A172 (cell line): Measurements from ENCODE around the gene GDF10. TPM values are rescaled to one million over a fixed set of nuclear protein-coding genes. Genes with fewer than 3 reads are reported as not detected.

ENCODE experiments used
- DNase-seq: peaks from one replicate; pipeline ENCODE4 v3.0.0-alpha.2; 2015; ENCODE audit warnings: low spot score
- total RNA-seq: library from RNA; depleted of rRNA; stranded (reverse); fragments of >200 nt; shearing (Covaris generic); gene quantifications from 2 replicates; pipeline ENCODE4 v1.2.3, GENCODE V29; 2014

GDF10 gene
- total RNA-seq, 1 experiment from 2014 or later: not detected

DNA sequence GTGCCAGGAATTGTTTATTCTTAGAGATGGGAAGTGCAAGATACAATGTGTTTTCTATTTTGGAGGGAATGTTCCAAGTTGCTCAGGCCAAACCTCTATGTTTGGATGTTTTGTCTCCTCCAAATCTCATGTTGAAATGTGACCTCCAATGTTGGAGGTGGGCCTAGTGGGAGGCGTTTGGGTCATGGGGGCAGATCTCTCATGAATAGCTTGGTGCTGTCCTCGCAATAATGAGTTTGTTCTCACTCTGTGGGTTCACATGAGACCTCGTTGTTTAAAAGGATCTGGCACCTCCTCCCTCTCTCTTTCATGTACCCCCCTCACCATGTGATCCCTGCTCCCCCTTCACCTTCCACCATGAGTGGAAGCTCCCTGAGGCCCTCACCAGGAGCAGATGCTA, 8.3 kb upstream of the GDF10 start:
- no peak for DNase-seq

- DNase-seq: no peak
These were observed 5.9 kb upstream of the GDF10 start for GRCh38 chr10:47294057-47294456.

DNA sequence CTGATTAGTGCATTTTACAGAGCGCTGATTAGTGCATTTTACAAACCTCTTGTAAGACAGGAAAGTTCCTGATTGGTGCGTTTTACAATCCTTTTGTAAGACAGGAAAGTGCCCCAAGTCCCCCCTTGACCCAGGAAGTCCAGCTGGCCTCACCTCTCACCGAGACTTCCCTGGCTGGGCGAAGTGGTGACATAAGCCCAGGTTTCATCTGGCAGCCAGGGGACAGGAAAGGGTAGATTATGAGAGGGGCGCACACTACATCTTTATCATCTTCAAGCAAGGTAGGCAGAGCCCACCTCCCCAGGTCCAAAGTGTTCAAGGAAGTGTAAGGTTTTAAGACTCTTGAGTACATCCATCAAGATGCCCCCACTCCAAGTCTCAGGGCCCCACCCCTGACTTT, 5.5 kb upstream of the GDF10 start:
- no peak for DNase-seq

- DNase-seq: no peak
These were observed 4.6 kb upstream of the GDF10 start for GRCh38 chr10:47295411-47295810.

DNA sequence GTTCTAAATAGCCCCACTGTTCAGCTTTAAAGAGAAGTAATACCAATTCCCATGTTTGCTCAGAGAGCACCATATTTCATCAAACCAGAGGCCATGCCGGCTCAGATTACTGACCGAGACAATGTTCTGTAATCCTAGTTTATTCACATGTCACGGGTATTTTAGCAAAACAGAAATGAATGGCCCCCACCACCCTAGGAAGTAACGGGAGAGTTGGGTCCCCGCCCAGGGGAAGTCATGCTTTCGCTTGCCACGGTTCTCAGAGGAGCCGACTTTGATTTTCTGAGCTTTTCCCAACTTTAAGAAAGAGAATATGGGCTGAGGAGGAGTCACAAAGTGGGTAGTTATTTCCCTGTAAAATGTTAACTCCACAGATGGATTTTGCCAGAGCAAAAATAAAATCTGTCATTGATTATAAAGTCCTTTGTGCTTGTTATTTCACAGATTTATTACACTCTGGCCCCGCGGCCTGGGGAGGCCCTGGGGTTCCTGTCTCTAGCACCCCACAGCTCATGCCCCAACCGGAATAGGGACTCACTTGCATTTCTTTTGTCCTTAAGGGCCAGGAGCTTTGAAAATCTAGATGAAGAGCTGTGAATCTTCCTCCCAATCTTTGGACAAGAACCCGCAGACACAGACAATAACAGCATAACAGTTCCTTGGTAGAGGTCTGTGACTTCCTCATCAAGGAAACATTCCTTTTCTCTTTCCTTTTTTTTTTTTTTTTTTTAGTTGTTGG, 3.7 kb upstream of the GDF10 start:
- DNase-seq: no peak

GRCh38 chr10:47296941-47297340, 3.1 kb upstream of the GDF10 start:
- no peak for DNase-seq

GRCh38 chr10:47297866-47298540, 2.0 kb upstream of the GDF10 start:
- no peak for DNase-seq

- no peak for DNase-seq
These were observed 1.3 kb upstream of the GDF10 start for GRCh38 chr10:47298715-47299114.

DNA sequence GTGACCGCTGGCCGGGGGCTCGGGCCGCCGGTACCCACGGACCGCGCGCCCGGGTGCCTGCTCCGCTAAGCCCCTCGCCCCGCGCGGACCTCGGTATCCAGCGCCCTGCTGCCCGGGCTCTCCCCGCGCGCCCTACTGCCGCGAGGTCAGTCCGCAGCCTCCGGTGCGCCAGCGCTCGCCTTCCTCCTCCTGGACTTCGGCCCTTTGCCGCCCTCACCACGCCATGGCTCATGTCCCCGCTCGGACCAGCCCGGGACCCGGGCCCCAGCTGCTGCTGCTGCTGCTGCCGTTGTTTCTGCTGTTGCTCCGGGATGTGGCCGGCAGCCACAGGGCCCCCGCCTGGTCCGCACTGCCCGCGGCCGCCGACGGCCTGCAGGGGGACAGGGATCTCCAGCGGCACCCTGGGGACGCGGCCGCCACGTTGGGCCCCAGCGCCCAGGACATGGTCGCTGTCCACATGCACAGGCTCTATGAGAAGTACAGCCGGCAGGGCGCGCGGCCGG, 483 bp downstream of the GDF10 start:
- DNase-seq: no peak

- DNase-seq: no peak
These were observed 1.8 kb downstream of the GDF10 start for GRCh38 chr10:47301833-47302232.

GRCh38 chr10:47303105-47303504, 3.1 kb downstream of the GDF10 start:
- no peak for DNase-seq

GRCh38 chr10:47303866-47304265, 3.9 kb downstream of the GDF10 start:
- no peak for DNase-seq

DNA sequence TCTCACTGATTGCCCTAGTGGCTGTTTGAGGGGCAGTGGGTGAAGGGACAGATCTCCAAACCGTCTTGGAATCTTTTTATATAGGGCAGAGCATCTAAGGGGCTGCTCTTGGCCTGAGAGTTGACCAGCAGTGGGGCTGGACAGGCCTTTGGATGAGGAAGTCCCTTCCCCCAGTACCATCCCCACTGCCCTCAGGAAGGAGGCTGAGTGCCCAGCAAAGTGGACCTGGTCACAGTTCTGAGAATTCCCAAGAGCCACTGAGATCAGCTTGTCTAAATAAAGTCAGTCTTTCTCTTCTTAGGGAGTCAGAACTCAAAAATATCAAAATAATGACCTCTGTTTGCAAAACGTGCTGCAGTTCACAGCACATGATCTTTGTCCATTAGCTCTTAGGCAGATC, 5.6 kb downstream of the GDF10 start:
- DNase-seq: no peak

DNA sequence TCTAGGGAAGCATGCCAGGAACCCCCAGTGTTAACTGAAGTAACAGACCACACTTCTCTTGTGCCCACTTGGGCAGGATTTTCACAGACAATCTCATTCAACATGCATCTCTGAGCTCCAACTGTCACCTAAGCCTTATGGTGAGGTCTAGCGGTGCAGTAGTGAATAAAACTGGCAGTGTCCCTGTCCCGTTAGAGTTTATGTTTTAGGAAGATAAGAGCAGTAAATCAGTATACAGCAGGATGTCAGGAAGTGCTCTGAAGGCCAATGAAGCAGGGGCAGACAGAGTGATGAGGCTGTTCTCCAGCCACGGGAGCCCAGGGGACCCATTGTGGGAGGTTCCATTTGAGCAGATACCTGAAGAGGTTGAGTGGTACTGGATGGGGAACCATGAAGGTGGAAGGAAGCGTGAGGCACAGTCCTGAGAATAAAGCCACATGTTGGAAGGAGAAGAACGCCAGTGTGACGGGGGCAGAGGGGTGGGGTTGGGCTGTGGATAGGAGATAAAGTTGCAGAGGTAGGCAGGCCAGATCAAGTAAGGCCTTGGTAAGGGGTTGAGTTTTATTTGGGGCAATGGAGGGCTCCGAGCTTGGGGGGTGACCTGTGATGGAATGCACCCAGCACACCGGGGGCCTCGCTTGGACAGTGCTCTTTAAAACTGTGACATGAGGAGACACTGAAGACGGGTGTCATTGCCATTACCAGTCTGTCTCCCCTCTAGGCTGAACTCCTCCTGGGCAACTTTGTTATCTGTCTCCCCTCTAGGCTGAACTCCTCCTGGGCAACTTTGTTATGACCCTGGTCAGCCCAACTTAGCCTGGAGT, 6.6 kb downstream of the GDF10 start:
- DNase-seq: no peak

GRCh38 chr10:47307381-47307780, 7.4 kb downstream of the GDF10 start:
- no peak for DNase-seq

GRCh38 chr10:47308775-47309174, 8.8 kb downstream of the GDF10 start:
- DNase-seq: no peak

GRCh38 chr10:47309408-47310089, 9.6 kb downstream of the GDF10 start:
- no peak for DNase-seq

DNA sequence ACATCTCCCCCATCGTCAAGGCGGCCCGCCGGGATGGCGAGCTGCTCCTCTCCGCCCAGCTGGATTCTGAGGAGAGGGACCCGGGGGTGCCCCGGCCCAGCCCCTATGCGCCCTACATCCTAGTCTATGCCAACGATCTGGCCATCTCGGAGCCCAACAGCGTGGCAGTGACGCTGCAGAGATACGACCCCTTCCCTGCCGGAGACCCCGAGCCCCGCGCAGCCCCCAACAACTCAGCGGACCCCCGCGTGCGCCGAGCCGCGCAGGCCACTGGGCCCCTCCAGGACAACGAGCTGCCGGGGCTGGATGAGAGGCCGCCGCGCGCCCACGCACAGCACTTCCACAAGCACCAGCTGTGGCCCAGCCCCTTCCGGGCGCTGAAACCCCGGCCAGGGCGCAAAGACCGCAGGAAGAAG, 10.1 kb downstream of the GDF10 start:
- DNase-seq: no peak

DNA sequence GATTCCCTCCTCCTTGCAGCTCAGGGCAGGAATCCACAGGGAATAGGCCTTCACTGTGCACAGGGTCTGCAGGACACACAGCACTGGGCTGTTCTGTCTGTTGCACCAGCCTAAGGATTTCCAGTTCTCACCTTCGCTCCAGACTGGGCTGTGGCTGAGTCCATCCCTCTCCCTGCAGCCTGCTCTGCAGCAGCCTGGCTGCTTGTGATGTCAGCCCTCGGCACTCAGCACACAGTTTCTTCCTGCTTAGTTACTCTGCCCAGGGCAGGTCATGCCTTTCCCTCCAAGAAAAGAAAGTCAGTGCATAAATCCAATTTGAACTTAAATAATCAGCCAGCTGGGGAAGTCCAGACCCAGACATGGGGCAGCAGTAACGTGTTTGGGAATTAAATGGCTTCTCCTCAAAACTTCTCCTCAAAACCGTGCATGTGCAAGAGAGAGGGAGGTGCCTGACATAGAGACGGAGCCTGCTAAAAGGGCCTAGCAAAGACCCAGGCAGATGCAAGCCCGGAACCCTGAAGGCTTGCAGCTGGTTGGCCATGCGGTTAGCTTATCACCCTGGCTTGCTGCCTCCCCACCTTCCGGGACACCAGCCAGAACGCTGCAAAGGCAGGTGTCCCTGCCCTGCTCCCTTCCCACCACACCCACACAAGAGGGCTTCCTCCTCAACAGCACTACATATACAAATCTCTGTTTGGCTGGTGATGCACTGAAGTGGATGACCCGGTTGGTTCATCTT, 11.4 kb downstream of the GDF10 start:
- peak; percentile 45 for DNase-seq

DNA sequence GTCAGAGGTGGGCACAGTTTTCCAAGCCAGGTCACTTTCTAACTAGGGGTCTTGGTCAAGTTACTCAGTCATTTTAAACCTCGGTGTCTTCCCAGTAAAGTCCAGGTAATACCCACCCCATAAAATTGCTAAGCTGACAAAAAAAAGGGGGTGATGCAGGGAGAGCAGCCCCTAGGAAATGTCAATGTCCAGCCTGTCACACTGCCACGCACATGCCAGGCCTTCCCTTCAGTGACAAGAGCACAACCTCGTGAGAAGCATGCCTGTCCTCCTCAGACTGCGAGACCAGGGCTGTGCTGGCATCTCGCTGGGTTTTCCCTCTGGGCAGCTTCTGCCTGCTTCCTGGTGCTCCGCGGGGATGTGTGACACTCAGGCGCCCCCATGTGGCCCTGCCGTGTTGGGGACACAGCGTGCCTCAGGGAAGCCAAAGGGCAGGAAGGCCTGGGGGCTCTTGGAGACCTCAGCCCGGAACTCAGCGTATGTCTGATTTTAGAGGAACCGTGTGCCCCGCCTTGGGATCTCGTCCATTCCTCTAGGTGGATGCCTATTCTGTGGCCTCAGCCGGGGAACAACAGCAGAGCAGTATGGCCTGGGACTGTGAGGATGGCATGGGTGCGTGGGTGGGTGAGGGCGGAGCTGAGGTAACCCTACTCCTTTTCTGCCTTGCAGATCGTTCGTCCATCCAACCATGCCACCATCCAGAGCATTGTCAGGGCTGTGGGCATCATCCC, 12.1 kb downstream of the GDF10 start:
- peak; percentile 75 for DNase-seq

- no peak for DNase-seq
These were observed 12.6 kb downstream of the GDF10 start for GRCh38 chr10:47312663-47312995.
